Left hindlimb (tissue), 1 donor: Measurements from ENCODE around the gene METTL14.

Experiments
- DNase-seq: peaks from one replicate; pipeline ENCODE4 v3.0.0-alpha.2; 2018

Gene METTL14

GRCh38 chr4:118734491-118735205, 49.5 kb downstream of the METTL14 start:
- DNase-seq: no peak

GRCh38 chr4:118736900-118737299, 51.7 kb downstream of the METTL14 start:
- DNase-seq: no peak

- DNase-seq: no peak
These were observed 52.9 kb downstream of the METTL14 start for GRCh38 chr4:118738090-118738489.

- no peak for DNase-seq
These were observed 54.0 kb downstream of the METTL14 start for GRCh38 chr4:118739022-118739713.

- DNase-seq: no peak
These were observed 55.7 kb downstream of the METTL14 start for GRCh38 chr4:118740869-118741268.

GRCh38 chr4:118741301-118741855, 56.2 kb downstream of the METTL14 start:
- no peak for DNase-seq

GRCh38 chr4:118742050-118742449, 56.9 kb downstream of the METTL14 start:
- DNase-seq: no peak

GRCh38 chr4:118743867-118744266, 58.7 kb downstream of the METTL14 start:
- DNase-seq: no peak

- DNase-seq: no peak
These were observed 60.2 kb downstream of the METTL14 start for GRCh38 chr4:118745357-118745756.

GRCh38 chr4:118746251-118746919, 61.2 kb downstream of the METTL14 start:
- DNase-seq: no peak

GRCh38 chr4:118749347-118749988, 64.3 kb downstream of the METTL14 start:
- no peak for DNase-seq

- no peak for DNase-seq
These were observed 66.6 kb downstream of the METTL14 start for GRCh38 chr4:118751629-118752323.

- no peak for DNase-seq
These were observed 67.4 kb downstream of the METTL14 start for GRCh38 chr4:118752551-118752950.

- no peak for DNase-seq
These were observed 67.9 kb downstream of the METTL14 start for GRCh38 chr4:118753096-118753495.

- DNase-seq: no peak
These were observed 68.5 kb downstream of the METTL14 start for GRCh38 chr4:118753685-118754084.

GRCh38 chr4:118754890-118755289, 69.7 kb downstream of the METTL14 start:
- no peak for DNase-seq

GRCh38 chr4:118755438-118756226, 70.4 kb downstream of the METTL14 start:
- DNase-seq: no peak

GRCh38 chr4:118756429-118756828, 71.2 kb downstream of the METTL14 start:
- no peak for DNase-seq

GRCh38 chr4:118756958-118757357, 71.8 kb downstream of the METTL14 start:
- DNase-seq: no peak

GRCh38 chr4:118757761-118758251, 72.6 kb downstream of the METTL14 start:
- no peak for DNase-seq

GRCh38 chr4:118758293-118758692, 73.1 kb downstream of the METTL14 start:
- no peak for DNase-seq
